Measurements from ENCODE around the gene INSR. TPM values are rescaled to one million over a fixed set of nuclear protein-coding genes. Genes with fewer than 3 reads are reported as not detected.

INSR gene
- total RNA-seq, 1 experiment from 2014 or later = 2.5 TPM

DNA sequence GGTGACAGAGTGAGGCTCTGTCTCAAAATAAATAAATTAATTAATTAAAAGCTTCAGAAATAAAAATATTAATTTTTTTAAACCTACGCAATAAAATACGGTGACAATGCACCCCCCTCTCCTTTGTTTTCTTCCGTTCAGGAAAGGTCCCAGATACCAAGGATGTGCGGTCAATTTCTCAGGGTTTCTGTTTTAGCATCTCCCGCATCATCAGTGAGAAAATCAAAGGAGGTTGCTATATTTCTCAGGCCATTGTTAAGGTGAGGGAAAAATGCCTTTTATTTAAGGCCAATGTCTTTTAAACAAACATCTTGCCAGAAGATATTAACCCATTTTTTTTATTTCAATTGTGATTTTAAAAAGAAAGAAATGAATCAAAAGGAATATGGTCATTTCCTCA is 111.7 kb downstream of the INSR start:
- intact Hi-C loops (cut with micrococcal nuclease; ENCODE audit: unreplicated experiment) = no loop called here
- no peak overlapping the region for H3K27ac ChIP-seq (ENCODE audit: low read length)
- DNase-seq (ENCODE audit: low read depth, low spot score) (no peak), ATAC-seq (no peak)
- H3K4me1 ChIP-seq (ENCODE audit: control insufficient read depth, insufficient read depth, low read length) = no peaks in the 10 kb centered on the region
- no peaks in the 10 kb centered on the region for H3K27me3 ChIP-seq (ENCODE audit: control insufficient read depth, insufficient read depth, low read length)
- H3K9me3 ChIP-seq (ENCODE audit: control insufficient read depth, insufficient read depth, low read depth, low read length) = no peaks in the 10 kb centered on the region
- ChIA-PET POLR2A (no interaction called here), CTCF (no interaction called here)
- no peak overlapping the region for H3K4me3 ChIP-seq (ENCODE audit: low read depth in 2 of 2, low read length in 2 of 2)
- in situ Hi-C loops (cut with HindIII; ENCODE audit: low pct_unique_long_range_greater_than_20kb, low sequenced_read_pairs) = no loop called here
- TF ChIP-seq POLR2AphosphoS5 (IDR thresholded peaks at IDR 0.05; ENCODE audit: low read depth, low read length) = no peak
- H3K36me3 ChIP-seq (ENCODE audit: control insufficient read depth, insufficient read depth, low read length) = no peaks in the 10 kb centered on the region
- no TSS peak for BruUV-seq (replicated peaks)

DNA sequence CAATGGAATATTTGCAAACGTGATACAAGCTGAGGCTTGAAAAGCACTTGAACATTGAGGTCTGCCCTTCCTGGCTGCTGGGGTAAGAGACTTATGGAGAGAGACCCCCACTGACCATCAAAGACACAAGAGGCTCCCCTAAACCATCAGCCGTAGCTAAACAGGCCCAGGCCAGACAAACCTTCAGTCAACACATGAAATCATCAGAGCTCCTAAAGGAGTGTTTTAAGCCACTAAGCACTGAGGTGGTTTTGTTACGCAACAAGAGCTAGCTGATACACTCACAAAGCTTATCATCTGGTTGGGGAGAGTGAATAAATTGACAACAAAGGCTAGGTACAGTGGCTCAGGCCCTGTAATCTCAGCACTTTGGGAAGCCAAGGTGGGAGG is 114.3 kb downstream of the INSR start:
- ChIA-PET CTCF (interaction anchor here (0.6 kb wide), 1 partner anchor 23 kb away, joined by 10 read pairs; no protein-coding TSS in a partner anchor), POLR2A (no interaction called here)
- intact Hi-C loops (cut with micrococcal nuclease; ENCODE audit: unreplicated experiment) = no loop called here
- no TSS peak for BruUV-seq (replicated peaks)
- DNase-seq (ENCODE audit: low read depth, low spot score) (no peak), ATAC-seq (no peak)
- no peaks in the 10 kb centered on the region for H3K36me3 ChIP-seq (ENCODE audit: control insufficient read depth, insufficient read depth, low read length)
- in situ Hi-C loops (cut with HindIII; ENCODE audit: low pct_unique_long_range_greater_than_20kb, low sequenced_read_pairs) = no loop called here
- H3K4me3 ChIP-seq (ENCODE audit: low read depth in 2 of 2, low read length in 2 of 2) = no peak overlapping the region
- no peaks in the 10 kb centered on the region for H3K27me3 ChIP-seq (ENCODE audit: control insufficient read depth, insufficient read depth, low read length)
- TF ChIP-seq, protein P1, sequence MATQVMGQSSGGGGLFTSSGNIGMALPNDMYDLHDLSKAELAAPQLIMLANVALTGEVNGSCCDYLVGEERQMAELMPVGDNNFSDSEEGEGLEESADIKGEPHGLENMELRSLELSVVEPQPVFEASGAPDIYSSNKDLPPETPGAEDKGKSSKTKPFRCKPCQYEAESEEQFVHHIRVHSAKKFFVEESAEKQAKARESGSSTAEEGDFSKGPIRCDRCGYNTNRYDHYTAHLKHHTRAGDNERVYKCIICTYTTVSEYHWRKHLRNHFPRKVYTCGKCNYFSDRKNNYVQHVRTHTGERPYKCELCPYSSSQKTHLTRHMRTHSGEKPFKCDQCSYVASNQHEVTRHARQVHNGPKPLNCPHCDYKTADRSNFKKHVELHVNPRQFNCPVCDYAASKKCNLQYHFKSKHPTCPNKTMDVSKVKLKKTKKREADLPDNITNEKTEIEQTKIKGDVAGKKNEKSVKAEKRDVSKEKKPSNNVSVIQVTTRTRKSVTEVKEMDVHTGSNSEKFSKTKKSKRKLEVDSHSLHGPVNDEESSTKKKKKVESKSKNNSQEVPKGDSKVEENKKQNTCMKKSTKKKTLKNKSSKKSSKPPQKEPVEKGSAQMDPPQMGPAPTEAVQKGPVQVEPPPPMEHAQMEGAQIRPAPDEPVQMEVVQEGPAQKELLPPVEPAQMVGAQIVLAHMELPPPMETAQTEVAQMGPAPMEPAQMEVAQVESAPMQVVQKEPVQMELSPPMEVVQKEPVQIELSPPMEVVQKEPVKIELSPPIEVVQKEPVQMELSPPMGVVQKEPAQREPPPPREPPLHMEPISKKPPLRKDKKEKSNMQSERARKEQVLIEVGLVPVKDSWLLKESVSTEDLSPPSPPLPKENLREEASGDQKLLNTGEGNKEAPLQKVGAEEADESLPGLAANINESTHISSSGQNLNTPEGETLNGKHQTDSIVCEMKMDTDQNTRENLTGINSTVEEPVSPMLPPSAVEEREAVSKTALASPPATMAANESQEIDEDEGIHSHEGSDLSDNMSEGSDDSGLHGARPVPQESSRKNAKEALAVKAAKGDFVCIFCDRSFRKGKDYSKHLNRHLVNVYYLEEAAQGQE (IDR thresholded peaks at IDR 0.05; ENCODE audit: insufficient read depth in 1 of 2, low read depth in 2 of 2, low read length in 1 of 2) = no peak
- TF ChIP-seq, protein P2, sequence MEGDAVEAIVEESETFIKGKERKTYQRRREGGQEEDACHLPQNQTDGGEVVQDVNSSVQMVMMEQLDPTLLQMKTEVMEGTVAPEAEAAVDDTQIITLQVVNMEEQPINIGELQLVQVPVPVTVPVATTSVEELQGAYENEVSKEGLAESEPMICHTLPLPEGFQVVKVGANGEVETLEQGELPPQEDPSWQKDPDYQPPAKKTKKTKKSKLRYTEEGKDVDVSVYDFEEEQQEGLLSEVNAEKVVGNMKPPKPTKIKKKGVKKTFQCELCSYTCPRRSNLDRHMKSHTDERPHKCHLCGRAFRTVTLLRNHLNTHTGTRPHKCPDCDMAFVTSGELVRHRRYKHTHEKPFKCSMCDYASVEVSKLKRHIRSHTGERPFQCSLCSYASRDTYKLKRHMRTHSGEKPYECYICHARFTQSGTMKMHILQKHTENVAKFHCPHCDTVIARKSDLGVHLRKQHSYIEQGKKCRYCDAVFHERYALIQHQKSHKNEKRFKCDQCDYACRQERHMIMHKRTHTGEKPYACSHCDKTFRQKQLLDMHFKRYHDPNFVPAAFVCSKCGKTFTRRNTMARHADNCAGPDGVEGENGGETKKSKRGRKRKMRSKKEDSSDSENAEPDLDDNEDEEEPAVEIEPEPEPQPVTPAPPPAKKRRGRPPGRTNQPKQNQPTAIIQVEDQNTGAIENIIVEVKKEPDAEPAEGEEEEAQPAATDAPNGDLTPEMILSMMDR (IDR thresholded peaks at IDR 0.05) = no peak
- no peak for TF ChIP-seq SIN3A (IDR thresholded peaks at IDR 0.05; ENCODE audit: borderline replicate concordance, insufficient read depth, low read depth, low read length)
- no peak for TF ChIP-seq TCF7L2 (IDR thresholded peaks at IDR 0.05; ENCODE audit: low read depth, low read length)
- TF ChIP-seq POLR2AphosphoS5 (IDR thresholded peaks at IDR 0.05; ENCODE audit: low read depth, low read length) = no peak
- no peak overlapping the region for H3K27ac ChIP-seq (ENCODE audit: low read length)
- H3K4me1 ChIP-seq (ENCODE audit: control insufficient read depth, insufficient read depth, low read length) = no peaks in the 10 kb centered on the region
- H3K9me3 ChIP-seq (ENCODE audit: control insufficient read depth, insufficient read depth, low read depth, low read length) = no peaks in the 10 kb centered on the region

DNA sequence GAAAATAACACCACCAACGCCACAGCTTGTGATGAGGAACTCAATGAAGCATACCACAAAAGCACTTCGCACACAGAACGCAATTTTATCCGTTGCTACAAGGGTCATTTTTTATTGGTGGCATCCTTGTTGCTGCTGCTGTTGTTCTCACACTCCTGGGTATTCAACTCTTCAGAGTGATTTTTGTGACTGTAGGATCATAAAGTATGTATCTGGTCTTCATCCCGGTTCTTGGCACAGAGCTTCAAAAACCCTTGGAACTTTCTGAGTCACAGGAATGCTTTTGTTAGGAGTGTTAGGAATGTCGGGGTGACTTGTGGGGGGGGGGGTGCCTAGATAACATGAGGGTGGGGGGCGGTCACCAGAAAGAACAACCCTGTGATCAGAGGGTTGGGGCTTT is 116.3 kb downstream of the INSR start:
- H3K36me3 ChIP-seq (ENCODE audit: control insufficient read depth, insufficient read depth, low read length) = no peaks in the 10 kb centered on the region
- CTCF ChIA-PET = interaction anchor here (0.6 kb wide), 1 partner anchor 41 kb away, joined by 3 read pairs; no protein-coding TSS in a partner anchor

More for the DNA sequence above, 116.3 kb downstream of the INSR start:
- no peaks in the 10 kb centered on the region for H3K27me3 ChIP-seq (ENCODE audit: control insufficient read depth, insufficient read depth, low read length)
- no peak for ATAC-seq
- intact Hi-C loops (cut with micrococcal nuclease; ENCODE audit: unreplicated experiment) (no loop called here), in situ Hi-C loops (cut with HindIII; ENCODE audit: low pct_unique_long_range_greater_than_20kb, low sequenced_read_pairs) (no loop called here)
- H3K4me3 ChIP-seq (ENCODE audit: low read depth in 2 of 2, low read length in 2 of 2) = no peak overlapping the region
- no peak overlapping the region for H3K27ac ChIP-seq (ENCODE audit: low read length)
- H3K4me1 ChIP-seq (ENCODE audit: control insufficient read depth, insufficient read depth, low read length) = no peaks in the 10 kb centered on the region
- BruUV-seq (replicated peaks) = no TSS peak
- no peaks in the 10 kb centered on the region for H3K9me3 ChIP-seq (ENCODE audit: control insufficient read depth, insufficient read depth, low read depth, low read length)
- no peak for DNase-seq (ENCODE audit: low read depth, low spot score)
- POLR2A ChIA-PET = no interaction called here
- TF ChIP-seq POLR2AphosphoS5 (IDR thresholded peaks at IDR 0.05; ENCODE audit: low read depth, low read length) (no peak), SIN3A (IDR thresholded peaks at IDR 0.05; ENCODE audit: borderline replicate concordance, insufficient read depth, low read depth, low read length) (no peak), TCF7L2 (IDR thresholded peaks at IDR 0.05; ENCODE audit: low read depth, low read length) (no peak)
- TF ChIP-seq, protein P1 (IDR thresholded peaks at IDR 0.05; ENCODE audit: insufficient read depth in 1 of 2, low read depth in 2 of 2, low read length in 1 of 2) = no peak
- TF ChIP-seq, protein P2 (IDR thresholded peaks at IDR 0.05) = no peak

All from Panc1 (cell line).